ENCODE data around the gene CLECL1.

- TF ChIP-seq, protein P1, sequence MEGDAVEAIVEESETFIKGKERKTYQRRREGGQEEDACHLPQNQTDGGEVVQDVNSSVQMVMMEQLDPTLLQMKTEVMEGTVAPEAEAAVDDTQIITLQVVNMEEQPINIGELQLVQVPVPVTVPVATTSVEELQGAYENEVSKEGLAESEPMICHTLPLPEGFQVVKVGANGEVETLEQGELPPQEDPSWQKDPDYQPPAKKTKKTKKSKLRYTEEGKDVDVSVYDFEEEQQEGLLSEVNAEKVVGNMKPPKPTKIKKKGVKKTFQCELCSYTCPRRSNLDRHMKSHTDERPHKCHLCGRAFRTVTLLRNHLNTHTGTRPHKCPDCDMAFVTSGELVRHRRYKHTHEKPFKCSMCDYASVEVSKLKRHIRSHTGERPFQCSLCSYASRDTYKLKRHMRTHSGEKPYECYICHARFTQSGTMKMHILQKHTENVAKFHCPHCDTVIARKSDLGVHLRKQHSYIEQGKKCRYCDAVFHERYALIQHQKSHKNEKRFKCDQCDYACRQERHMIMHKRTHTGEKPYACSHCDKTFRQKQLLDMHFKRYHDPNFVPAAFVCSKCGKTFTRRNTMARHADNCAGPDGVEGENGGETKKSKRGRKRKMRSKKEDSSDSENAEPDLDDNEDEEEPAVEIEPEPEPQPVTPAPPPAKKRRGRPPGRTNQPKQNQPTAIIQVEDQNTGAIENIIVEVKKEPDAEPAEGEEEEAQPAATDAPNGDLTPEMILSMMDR (IDR thresholded peaks at IDR 0.05; ENCODE audit: extremely low read depth in 1 of 2, insufficient read depth in 1 of 2, low read depth in 1 of 2, low read length in 2 of 2), result no peak
- TF ChIP-seq POLR2A (IDR thresholded peaks at IDR 0.05; ENCODE audit: low read depth, low read length), result no peak
- no peak for TF ChIP-seq EZH2 (IDR thresholded peaks at IDR 0.05; ENCODE audit: borderline replicate concordance, low read depth, low read length, severe bottlenecking)
- no peak for TF ChIP-seq POLR2AphosphoS5 (IDR thresholded peaks at IDR 0.05; ENCODE audit: insufficient read depth, low read depth, low read length)
- TF ChIP-seq GATA2 (IDR thresholded peaks at IDR 0.05; ENCODE audit: insufficient read depth, insufficient read length, low read depth, low read length), result no peak
These were observed 24.6 kb upstream of the CLECL1 start for GRCh38 chr12:9757433-9758025.
